ENCODE data around the gene CNOT3.
"Not testable (repeated sequence)": the region's sequence is repeated elsewhere in the genome, so short reads cannot be mapped to it uniquely, and the experiment has no call there.

Gene CNOT3

DNA sequence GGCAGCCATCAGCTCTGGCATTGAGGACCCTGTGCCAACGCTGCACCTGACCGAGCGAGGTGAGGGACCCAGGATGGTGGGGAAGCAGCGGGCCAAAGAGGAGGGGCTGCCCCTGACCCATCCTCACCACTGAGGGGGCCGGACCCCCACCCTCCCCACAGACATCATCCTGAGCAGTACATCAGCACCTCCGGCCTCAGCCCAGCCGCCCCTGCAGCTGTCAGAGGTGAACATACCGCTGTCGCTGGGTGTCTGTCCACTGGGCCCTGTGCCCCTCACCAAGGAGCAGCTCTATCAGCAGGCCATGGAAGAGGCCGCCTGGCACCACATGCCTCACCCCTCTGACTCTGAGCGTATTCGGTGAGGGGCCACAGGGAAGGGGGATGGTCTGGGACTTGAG lies 14.7 kb downstream of the CNOT3 start:
- DNase-seq: no peak

- DNase-seq: no peak
Measured at GRCh38 chr19:54152878-54153524, 15.4 kb downstream of the CNOT3 start.

GRCh38 chr19:54153731-54154326 lies 16.3 kb downstream of the CNOT3 start:
- no peak for DNase-seq

DNA sequence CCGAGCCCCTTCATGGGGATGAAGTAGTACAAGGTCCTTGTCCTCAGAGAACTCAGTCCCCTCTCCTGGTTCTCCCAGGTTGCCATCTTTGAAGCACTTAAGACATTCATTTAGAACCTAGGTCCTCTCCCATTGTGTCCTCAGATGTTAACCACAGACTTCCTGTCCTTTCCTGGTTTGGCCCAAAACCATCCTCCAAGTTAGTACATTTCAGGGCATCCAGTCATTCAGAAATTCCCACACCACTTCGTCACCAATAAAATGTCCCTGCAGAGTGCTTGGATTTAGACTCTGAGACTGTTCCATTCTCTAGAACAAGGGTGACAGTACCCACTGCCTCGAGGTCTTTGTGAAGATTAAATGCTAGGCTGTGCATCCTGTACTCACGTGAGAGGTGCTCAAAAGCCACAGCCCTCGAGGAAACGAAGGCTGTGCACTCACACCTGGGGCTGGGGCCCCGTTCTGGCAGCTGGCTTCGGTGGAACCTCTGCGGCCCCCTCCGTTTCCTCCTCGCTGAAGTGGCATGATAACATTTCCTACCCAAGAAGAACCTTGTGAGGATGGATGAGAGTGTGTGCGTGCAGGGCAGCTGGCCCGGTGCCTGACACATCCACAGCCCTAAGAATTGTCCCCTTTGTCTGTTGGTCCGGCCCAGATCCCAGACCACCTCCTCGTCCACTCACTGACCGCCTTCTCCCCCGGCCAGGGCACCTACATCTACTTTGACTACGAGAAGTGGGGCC lies 17.2 kb downstream of the CNOT3 start:
- DNase-seq: no peak

GRCh38 chr19:54155694-54156093 lies 18.1 kb downstream of the CNOT3 start:
- DNase-seq: no peak

- no peak for DNase-seq
Measured at GRCh38 chr19:54156490-54156889, 18.9 kb downstream of the CNOT3 start.

DNA sequence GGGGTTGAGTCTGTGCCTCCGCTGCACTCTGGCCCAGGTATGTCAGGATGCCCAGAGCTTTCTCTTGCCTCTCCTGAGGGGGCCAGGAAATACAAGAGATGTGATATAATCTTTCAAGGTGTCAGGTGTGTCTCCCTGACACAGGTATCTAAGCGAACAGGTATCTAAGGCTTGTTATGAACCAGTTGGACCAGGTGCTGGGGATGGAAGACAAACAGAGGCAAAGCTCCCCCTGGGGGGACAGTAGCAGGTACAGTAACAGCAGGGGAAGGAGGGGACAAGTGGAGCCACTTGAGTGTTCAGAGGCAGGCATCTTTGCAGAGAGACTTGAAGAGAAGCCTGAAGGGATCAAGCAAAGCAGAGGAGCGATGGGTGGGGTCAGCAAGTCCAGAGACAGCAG lies 19.4 kb downstream of the CNOT3 start:
- no peak for DNase-seq

DNA sequence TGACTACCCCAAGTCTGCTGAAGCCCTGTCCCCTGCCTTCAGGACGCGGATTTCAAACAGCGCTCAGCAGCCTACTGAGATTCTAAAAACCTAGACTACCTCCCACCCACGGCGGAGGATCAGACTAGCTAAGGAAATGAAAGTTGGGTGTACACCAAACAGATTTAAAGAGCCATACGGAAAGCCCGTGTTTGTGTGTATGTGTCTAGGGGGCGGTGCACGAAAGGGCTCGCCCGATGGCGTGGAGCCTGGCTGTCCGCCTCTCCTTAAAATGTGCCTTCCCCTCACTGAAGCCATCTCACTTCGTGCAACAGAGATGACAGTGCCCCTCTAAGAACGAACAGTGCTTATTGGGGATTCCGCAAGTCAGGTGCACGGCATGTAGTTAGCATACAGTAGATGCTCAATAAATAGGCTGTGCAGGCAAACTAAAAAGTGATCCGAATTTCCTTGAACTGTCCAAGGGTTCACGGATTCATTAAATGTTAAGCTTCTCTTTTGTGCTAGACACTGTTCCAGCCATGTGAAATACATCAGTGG lies 21.3 kb downstream of the CNOT3 start:
- DNase-seq: no peak

DNA sequence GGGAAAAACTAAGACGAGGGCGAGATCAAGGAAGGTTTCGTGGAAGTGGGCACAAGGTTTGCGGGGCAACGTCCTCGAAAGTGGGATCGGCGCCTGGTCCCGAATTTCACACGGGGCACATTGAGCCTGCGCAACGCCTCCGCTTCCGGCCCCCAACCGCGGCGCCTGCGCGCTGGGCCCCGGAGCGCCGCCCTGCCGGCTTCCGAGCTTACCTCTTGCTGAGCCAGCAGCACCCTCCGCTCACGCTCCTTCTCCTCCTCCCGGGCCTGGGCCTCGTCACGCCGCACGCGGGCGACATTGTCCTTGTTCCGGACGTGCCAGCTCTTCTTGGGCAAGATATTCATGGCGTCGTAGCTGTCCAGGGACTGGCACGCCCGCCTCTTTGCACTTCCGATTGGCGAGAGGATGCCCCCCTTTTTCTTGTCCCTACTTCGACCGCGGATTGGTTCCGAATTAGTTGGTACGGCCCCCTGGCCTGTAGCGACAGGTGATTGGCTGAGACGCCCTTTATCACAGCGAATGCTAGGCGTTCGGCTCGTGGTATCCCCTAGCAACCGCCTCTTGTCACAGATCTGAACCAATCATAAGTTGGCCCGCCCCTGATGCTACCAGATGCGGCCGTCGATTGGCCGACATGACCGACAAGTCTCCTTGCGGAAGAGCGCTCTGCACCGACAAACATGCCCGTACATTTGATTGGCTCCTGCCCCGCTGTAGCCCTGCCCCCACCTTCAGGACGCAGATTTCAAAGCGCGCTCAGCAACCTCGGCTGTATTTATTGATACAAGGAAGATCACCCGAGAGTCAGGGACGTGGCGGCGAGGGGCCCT lies 22.0 kb downstream of the CNOT3 start, which contains the start of gene LENG1:
Gene LENG1 (minus strand): TSS at position 370 of the 830 bp plus-strand sequence. CDS start 26 bp downstream, at position 344.
- peak; percentile 98 for DNase-seq

- no peak for DNase-seq
Measured at GRCh38 chr19:54160182-54160811, 22.7 kb downstream of the CNOT3 start.

DNA sequence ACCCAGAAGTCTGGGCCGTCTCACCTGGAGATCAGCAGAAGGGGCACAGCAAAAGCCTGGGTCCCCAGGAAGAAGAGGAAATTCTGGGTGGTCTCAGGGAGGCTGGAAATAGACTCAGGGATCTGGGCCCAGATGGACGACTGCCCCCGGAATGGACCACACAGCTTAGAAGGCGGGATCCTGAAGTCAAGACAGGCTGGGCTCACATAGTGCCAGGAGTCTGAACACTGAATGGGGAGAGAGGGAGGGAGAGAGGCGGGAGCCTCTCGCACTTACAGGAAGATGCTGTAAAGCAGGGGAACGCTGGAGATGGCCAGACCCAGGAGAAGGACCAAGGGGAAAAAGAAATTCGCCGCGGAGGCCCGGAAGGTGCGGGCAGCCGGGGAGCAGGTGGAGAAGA lies 23.3 kb downstream of the CNOT3 start:
- no peak for DNase-seq

- peak; percentile 17 for DNase-seq
Measured at GRCh38 chr19:54162241-54162805, 24.8 kb downstream of the CNOT3 start.

- no peak for DNase-seq
Measured at GRCh38 chr19:54162884-54163283, 25.3 kb downstream of the CNOT3 start.

- DNase-seq: no peak
Measured at GRCh38 chr19:54164369-54165068, 27.0 kb downstream of the CNOT3 start.

GRCh38 chr19:54165222-54165621 lies 27.7 kb downstream of the CNOT3 start:
- DNase-seq: no peak

- peak; percentile 69 for DNase-seq
Measured at GRCh38 chr19:54168174-54168917, 30.8 kb downstream of the CNOT3 start.

DNA sequence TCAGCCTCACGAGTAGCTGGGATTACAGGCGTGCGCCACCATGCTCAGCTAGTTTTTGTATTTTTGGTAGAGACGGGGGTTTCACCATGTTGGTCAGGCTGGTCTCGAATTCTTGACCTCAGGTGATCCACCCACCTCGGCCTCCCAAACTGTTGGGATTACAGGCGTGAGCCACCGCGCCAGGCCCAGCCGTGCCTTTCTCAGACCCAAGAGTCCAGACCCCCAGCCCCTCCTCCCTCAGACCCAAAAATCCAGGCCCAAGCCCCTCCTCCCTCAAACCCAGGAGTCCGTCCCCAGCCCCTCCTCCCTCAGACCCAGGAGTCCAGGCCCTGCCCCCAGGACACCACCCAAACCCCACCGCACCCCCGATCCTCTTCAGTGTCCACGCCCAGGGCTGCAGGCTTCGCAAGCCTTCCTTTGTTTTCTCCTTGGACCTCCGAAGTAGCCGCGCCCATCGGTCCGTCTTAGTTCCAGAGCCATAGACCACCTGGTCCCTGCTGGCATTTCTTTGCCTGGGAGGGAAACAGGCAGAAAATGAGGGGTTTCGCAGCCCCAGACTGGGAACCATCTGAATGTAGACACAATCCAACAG lies 31.7 kb downstream of the CNOT3 start:
- DNase-seq: no peak

DNA sequence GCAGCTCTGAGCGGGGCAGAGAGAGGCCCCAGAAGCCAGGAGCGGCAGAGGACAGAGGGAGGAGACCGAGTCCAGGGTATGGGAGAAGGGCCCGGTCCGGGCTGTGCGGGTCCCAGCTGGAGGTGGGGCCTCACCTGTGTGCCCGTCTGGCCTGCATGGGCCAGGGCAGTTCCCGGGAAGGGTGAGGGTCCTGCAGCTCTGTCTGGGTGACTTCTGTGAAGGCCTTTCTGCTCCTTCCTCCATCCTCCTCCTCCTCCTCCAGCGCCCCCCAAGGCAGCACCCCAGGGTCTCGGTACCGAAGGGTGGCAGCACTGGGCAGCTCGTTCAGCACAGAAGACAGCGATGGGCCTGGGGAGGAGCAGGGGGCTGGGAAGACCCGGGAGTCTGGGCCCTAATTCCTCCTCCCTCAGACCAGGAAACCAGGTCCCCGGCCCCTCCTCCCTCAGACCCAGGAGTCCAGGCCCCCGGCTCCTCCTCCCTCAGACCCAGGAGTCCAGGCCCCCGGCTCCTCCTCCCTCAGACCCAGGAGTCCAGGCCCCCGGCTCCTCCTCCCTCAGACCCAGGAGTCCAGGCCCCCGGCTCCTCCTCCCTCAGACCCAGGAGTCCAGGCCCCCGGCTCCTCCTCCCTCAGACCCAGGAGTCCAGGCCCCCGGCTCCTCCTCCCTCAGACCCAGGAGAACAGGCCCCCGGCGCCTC lies 34.3 kb downstream of the CNOT3 start:
- DNase-seq: not testable (repeated sequence)
